SK-N-SH (cell line): ENCODE measurements around the gene TBRG1. TPM values are rescaled to one million over a fixed set of nuclear protein-coding genes. Genes with fewer than 3 reads are reported as not detected.

Experiments
- CTCF ChIA-PET: fragments of 300-600, 350-600 bp; formaldehyde crosslinking; extraction: SDS; loops from one replicate; lab custom pipeline; 2021; lab: Yijun Ruan, JAX
- POLR2A ChIA-PET: fragments of 350-600 bp; sonication (Branson Sonifier 250); formaldehyde crosslinking; extraction: SDS; loops from one replicate; lab custom pipeline; 2020; ENCODE audit warnings: antibody characterized with exemption, inconsistent platforms; lab: Yijun Ruan, JAX
- DNase-seq: peaks from one replicate; pipeline ENCODE4 v3.0.0; 2012
- H2AFZ ChIP-seq: fragments of 200-600 bp; sonication (generic); 2 replicates; pipeline ENCODE4 v1.8.1; 2016; ENCODE audit warnings: antibody characterized with exemption, mild to moderate bottlenecking, low read depth
- H3F3A ChIP-seq: fragments of 200-600 bp; sonication (generic); replicated peaks from 2 replicates; pipeline ENCODE3; 2016; ENCODE audit warnings: antibody characterized with exemption, mild to moderate bottlenecking; ENCODE audit not compliant: insufficient read depth
- H3K27ac ChIP-seq, 2 experiments: fragments of 200-500 bp in 1 of 2; fragments of 200-600 bp in 1 of 2; sonication (Bioruptor generic) in 1 of 2; sonication (generic), shearing (Covaris generic) in 1 of 2; 2 replicates each; pipeline versions ENCODE4 v1.5.1 to v1.6.1; 2014 to 2016; ENCODE audit warnings: low read depth in 2 of 2, inconsistent platforms in 1 of 2, low read length in 1 of 2, mild to moderate bottlenecking in 1 of 2, mixed read lengths in 1 of 2
- H3K27me3 ChIP-seq: fragments of 200-600 bp; sonication (generic), shearing (Covaris generic); 2 replicates; pipeline ENCODE4 v1.6.1; 2016; ENCODE audit warnings: mixed run types; ENCODE audit not compliant: insufficient read depth
- H3K36me3 ChIP-seq, 2 experiments: fragments of 200-500 bp in 1 of 2; fragments of 200-600 bp in 1 of 2; sonication (Bioruptor generic) in 1 of 2; sonication (generic) in 1 of 2; replicated peaks in 1 of 2; 2 replicates each; pipeline versions ENCODE3 to v1.5.1; 2014 to 2016; ENCODE audit warnings: low read length in 1 of 2, mild to moderate bottlenecking in 1 of 2; ENCODE audit not compliant: insufficient read depth in 2 of 2, control insufficient read depth in 1 of 2
- H3K4me1 ChIP-seq, 2 experiments: fragments of 200-500 bp in 1 of 2; fragments of 200-600 bp in 1 of 2; sonication (Bioruptor generic) in 1 of 2; sonication (generic), shearing (Covaris generic) in 1 of 2; 2 replicates each; pipeline versions ENCODE4 v1.5.1 to v1.6.1; 2014 to 2016; ENCODE audit warnings: low read depth in 1 of 2, low read length in 1 of 2, mixed run types in 1 of 2; ENCODE audit not compliant: insufficient read depth in 2 of 2, control insufficient read depth in 1 of 2
- H3K4me2 ChIP-seq: fragments of 200-600 bp; sonication (generic), shearing (Covaris generic); 2 replicates; pipeline ENCODE4 v1.6.1; 2017; ENCODE audit warnings: mixed run types
- H3K4me3 ChIP-seq, 2 experiments: fragments of 200-500 bp in 1 of 2; fragments of 200-600 bp in 1 of 2; sonication (Bioruptor generic) in 1 of 2; sonication (generic), shearing (Covaris generic) in 1 of 2; 2 replicates each; pipeline versions ENCODE4 v1.5.1 to v1.8.1; 2014 to 2016; ENCODE audit warnings: low read depth in 2 of 2, inconsistent platforms in 1 of 2, low read length in 1 of 2, mild to moderate bottlenecking in 1 of 2, mixed read lengths in 1 of 2, moderate library complexity in 1 of 2
- H3K79me2 ChIP-seq: fragments of 200-600 bp; sonication (generic); 2 replicates; pipeline ENCODE4 v1.8.1; 2017; ENCODE audit warnings: mild to moderate bottlenecking; ENCODE audit not compliant: insufficient read depth
- H3K9ac ChIP-seq: fragments of 200-600 bp; sonication (generic); 2 replicates; pipeline ENCODE4 v1.6.1; 2017; ENCODE audit warnings: mixed run types
- H3K9me2 ChIP-seq: fragments of 200-600 bp; sonication (generic); 2 replicates; pipeline ENCODE4 v1.6.1; 2017; ENCODE audit warnings: mixed run types
- H3K9me3 ChIP-seq: fragments of 200-600 bp; sonication (generic); 2 replicates; pipeline ENCODE4 v1.6.1; 2017; ENCODE audit warnings: mixed run types, mild to moderate bottlenecking, moderate library complexity
- H4K20me1 ChIP-seq: fragments of 200-600 bp; sonication (generic); 2 replicates; pipeline ENCODE4 v1.6.1; 2017; ENCODE audit warnings: mild to moderate bottlenecking, mixed run types; ENCODE audit not compliant: insufficient read depth
- CHD2 ChIP-seq: fragments of 150-350 bp; IDR thresholded peaks from 2 replicates; pipeline ENCODE4 v1.6.1; 2018; ENCODE audit warnings: low read length; ENCODE audit not compliant: partially characterized antibody
- ELF1 ChIP-seq: IDR thresholded peaks from 2 replicates; pipeline ENCODE4 v1.4.0; 2012
- EZH2phosphoT487 ChIP-seq: fragments of 200-600 bp; sonication (generic); IDR thresholded peaks from 2 replicates; pipeline ENCODE4 v1.6.1; 2017; ENCODE audit warnings: low read depth, mixed run types, mild to moderate bottlenecking, antibody characterized with exemption, moderate library complexity, borderline replicate concordance
- FOXM1 ChIP-seq: IDR thresholded peaks from 2 replicates; pipeline ENCODE4 v1.4.0; 2012; ENCODE audit warnings: low read depth, mild to moderate bottlenecking
- GATA2 ChIP-seq: sonication (generic); formaldehyde crosslinking; IDR thresholded peaks from 2 replicates; pipeline ENCODE4 v1.5.0; 2020; ENCODE audit warnings: mild to moderate bottlenecking, missing genetic modification reagents
- MAX ChIP-seq: IDR thresholded peaks from 2 replicates; pipeline ENCODE4 v1.4.0; 2012; ENCODE audit warnings: low read depth
- MEF2A ChIP-seq: IDR thresholded peaks from 2 replicates; pipeline ENCODE4 v1.4.0; 2012; ENCODE audit warnings: low read depth, borderline replicate concordance
- NFIC ChIP-seq: IDR thresholded peaks from 2 replicates; pipeline ENCODE4 v1.4.0; 2012; ENCODE audit warnings: borderline replicate concordance
- NRF1 ChIP-seq: IDR thresholded peaks from 2 replicates; pipeline ENCODE4 v1.6.1; 2012; ENCODE audit warnings: low read depth, mild to moderate bottlenecking, low read length
- POLR2AphosphoS5 ChIP-seq: IDR thresholded peaks from 2 replicates; pipeline ENCODE4 v1.6.1; 2012; ENCODE audit warnings: low read depth, low read length
- RAD21 ChIP-seq: IDR thresholded peaks from 2 replicates; pipeline ENCODE4 v1.6.1; 2012; ENCODE audit warnings: mild to moderate bottlenecking, low read length
- RCOR1 ChIP-seq: fragments of 150-350 bp; IDR thresholded peaks from 2 replicates; pipeline ENCODE4 v1.6.1; 2017; ENCODE audit warnings: antibody characterized with exemption, low read length
- RFX5 ChIP-seq: IDR thresholded peaks from 2 replicates; pipeline ENCODE4 v1.6.1; 2012; ENCODE audit warnings: mild to moderate bottlenecking, improper control_type of control experiment, low read length
- RXRA ChIP-seq: IDR thresholded peaks from 2 replicates; pipeline ENCODE4 v1.4.0; 2012; ENCODE audit warnings: low read depth, mild to moderate bottlenecking, borderline replicate concordance
- TAF1 ChIP-seq: IDR thresholded peaks from 2 replicates; pipeline ENCODE4 v1.6.1; 2012; ENCODE audit warnings: low read depth, mild to moderate bottlenecking, low read length, moderate library complexity, borderline replicate concordance
- TCF12 ChIP-seq: IDR thresholded peaks from 2 replicates; pipeline ENCODE4 v1.4.0; 2012
- TEAD4 ChIP-seq: IDR thresholded peaks from 2 replicates; pipeline ENCODE4 v1.4.0; 2012; ENCODE audit warnings: mild to moderate bottlenecking, borderline replicate concordance; ENCODE audit not compliant: insufficient read depth
- USF2 ChIP-seq: fragments of 150-350 bp; IDR thresholded peaks from 2 replicates; pipeline ENCODE4 v1.6.1; 2017; ENCODE audit warnings: antibody characterized with exemption, low read length, low read depth, borderline replicate concordance
- ZBTB33 ChIP-seq: IDR thresholded peaks from 2 replicates; pipeline ENCODE4 v1.4.0; 2012; ENCODE audit warnings: low read depth, borderline replicate concordance
- polyA plus RNA-seq, 3 experiments: library from polyadenylated mRNA; depleted of rRNA; stranded (reverse); fragments of >200 nt; gene quantifications; 2 replicates each; pipeline ENCODE4 v1.2.3, GENCODE V29; 2012

TBRG1 gene
- polyA plus RNA-seq, 1 of the 3 experiments (the other 2 are of a cell fraction) = 22.0 TPM

DNA sequence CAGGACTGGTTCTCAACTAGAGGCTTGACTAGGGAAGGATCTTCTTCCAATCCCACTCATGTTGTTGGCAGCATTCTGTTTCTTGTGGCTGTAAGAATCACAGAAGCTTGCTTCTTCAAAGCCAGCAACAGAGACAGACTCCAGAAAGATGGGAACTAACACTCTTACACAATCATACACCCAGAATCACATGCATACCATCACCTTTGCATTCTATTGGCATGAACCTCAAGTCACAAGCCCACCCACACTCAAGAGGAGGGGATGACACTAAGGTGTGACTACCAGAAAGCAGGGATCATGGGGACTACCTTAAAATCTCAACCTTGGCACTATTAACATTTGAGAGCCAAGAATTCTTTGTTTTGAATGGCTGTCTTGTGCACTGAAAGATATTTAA, 25.0 kb upstream of the TBRG1 start:
- H3K27ac ChIP-seq = no peak overlapping the region
- no peaks in the 10 kb centered on the region for H4K20me1 ChIP-seq
- ChIA-PET CTCF (interaction anchor here (0.8 to 1.5 kb wide), 2 partner anchors 12 to 195 kb away, joined by 3 to 5 read pairs; no protein-coding TSS in a partner anchor), POLR2A (no interaction called here)
- H3K9ac ChIP-seq = no peak overlapping the region
- H3F3A ChIP-seq = peaks cover 3% of the 10 kb centered on the region
- no peaks in the 10 kb centered on the region for H3K79me2 ChIP-seq
- TF ChIP-seq TCF12 = no peak
- TF ChIP-seq MEF2A = no peak
- no peak for TF ChIP-seq ELF1
- no peak for TF ChIP-seq USF2
- TF ChIP-seq NFIC = no peak
- TF ChIP-seq MAX = no peak
- no peak for TF ChIP-seq CHD2
- no peak for TF ChIP-seq NRF1
- no peak for TF ChIP-seq GATA2 (CRISPR knock-in tag)
- TF ChIP-seq RXRA = no peak
- no peak for TF ChIP-seq ZBTB33
- TF ChIP-seq TAF1 = no peak
- no peak for TF ChIP-seq TEAD4
- no peak for TF ChIP-seq RCOR1
- no peak for TF ChIP-seq EZH2phosphoT487
- no peak for TF ChIP-seq RAD21
- no peak for TF ChIP-seq RFX5
- TF ChIP-seq POLR2AphosphoS5 = no peak
- TF ChIP-seq FOXM1 = no peak
- no peak overlapping the region for H3K4me2 ChIP-seq
- no peaks in the 10 kb centered on the region for H3K9me3 ChIP-seq
- no peaks in the 10 kb centered on the region for H3K36me3 ChIP-seq
- DNase-seq = no peak
- H3K27me3 ChIP-seq = peaks cover 26% of the 10 kb centered on the region; the same call in 1 of the 2 replicates
- H3K4me3 ChIP-seq = no peak overlapping the region
- peaks cover 0 to 5% of the 10 kb centered on the region in 2 experiments; a peak in 1 of 4 replicates for H3K4me1 ChIP-seq
- H3K9me2 ChIP-seq = no peaks in the 10 kb centered on the region
- H2AFZ ChIP-seq = no peak overlapping the region
